Placental pericyte (primary cell): ENCODE data around the gene ELOB. TPM values are rescaled to one million over a fixed set of nuclear protein-coding genes. Genes with fewer than 3 reads are reported as not detected.

Experiments used
- small RNA-seq: library from RNA; depleted of rRNA; stranded (forward); fragments of <200 nt; gene quantifications from one replicate; pipeline ENCODE3, GENCODE V24; 2012; ENCODE audit warnings: low replicate concordance
- total RNA-seq: library from RNA; depleted of rRNA; stranded (reverse); fragments of >200 nt; gene quantifications from 2 replicates; pipeline ENCODE4 v1.2.3, GENCODE V29; 2012

Gene ELOB
- total RNA-seq, result 154 and 313 TPM in 2 replicates

DNA sequence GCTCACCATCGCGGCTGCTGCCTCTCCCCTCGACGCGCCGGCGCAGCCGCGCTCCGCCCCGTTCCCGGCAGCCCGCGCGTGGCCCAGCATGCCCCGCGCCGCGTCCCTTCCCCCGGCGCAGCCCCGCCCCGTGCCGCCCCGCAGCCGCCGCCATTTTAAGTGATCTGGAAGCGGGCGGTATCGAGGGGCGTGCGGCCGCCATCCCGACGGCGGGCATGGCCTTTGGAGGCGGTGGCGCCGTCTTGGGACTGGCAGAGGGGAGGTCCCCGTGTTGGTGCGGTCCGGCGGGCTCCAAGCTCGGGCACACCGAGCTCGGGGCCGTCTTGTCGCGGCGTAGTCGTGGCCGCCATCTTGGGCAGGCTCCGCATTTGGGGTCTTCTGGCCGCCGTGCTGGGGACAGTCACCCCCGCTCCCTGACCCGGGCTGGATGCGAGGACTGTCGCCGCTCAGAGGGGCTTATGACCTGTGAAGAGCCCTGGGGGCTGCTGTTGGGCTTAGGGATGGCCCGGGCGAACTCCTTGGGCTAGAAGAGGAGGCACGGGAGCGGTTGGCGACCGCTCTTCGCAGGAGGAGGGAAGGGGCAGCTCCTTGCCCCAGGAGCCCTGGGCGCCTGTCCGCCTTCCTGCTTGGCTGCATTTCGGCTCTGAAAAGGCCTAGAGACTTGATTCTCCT lies at the start of gene ELOB:
Gene ELOB (minus strand): TSS at position 50 of the 672 bp plus-strand sequence. CDS start 41 bp downstream, at position 9.

DNA sequence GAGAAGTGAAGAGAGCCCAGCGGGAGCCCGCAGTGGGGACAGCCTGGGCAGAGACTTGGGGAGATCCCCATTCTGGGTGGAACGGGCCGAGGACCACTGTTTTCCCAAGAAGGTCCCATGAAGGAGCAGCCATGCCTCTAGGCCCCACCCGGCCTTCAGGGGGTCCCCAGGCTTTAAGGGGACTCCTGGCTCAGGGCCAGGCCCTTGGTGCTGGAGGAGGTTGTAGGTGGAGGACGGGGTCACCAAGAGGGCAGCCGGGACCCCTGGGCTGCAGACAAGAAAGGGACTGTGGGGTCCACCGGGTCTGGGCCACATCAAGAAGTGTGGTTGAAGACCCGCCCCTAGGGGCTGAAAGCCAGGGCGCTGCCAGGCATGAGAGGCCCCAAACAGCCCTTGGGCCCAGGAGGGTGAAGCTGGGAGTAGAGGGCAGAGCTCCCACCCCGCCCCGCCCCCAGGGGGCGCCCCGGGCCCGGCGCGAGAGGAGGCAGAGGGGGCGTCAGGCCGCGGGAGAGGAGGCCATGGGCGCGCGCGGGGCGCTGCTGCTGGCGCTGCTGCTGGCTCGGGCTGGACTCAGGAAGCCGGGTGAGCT lies 39.8 kb upstream of the ELOB start, which contains the start of gene PRSS21:
Gene PRSS21 (plus strand): TSS at position 487 of the 589 bp plus-strand sequence. CDS start 32 bp downstream, at position 519.

DNA sequence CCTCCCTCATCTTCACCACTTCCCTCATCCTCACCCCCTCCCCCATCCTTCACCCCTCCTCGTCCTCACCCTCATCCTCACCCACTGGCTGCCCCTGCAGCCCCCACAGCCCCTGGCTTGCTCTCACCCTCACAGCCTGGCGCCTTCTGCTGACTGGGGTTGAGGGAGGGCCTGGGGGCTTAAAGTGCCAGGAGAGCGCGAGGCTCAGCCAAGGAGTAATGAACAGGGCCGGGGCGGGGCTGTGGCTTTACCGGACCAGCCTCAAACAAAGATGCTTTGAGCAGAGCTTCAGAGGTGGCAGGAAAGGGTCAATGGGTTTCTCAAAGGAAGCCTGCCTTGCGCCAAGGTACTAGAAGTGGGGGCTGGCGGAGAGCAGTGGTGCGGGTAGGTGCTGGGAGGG lies 10.3 kb upstream of the ELOB start, which contains the start of gene PRSS33:
Gene PRSS33 (minus strand): TSS at position 155 of the 400 bp plus-strand sequence. CDS start 1,013 bp downstream, outside the sequence.

DNA sequence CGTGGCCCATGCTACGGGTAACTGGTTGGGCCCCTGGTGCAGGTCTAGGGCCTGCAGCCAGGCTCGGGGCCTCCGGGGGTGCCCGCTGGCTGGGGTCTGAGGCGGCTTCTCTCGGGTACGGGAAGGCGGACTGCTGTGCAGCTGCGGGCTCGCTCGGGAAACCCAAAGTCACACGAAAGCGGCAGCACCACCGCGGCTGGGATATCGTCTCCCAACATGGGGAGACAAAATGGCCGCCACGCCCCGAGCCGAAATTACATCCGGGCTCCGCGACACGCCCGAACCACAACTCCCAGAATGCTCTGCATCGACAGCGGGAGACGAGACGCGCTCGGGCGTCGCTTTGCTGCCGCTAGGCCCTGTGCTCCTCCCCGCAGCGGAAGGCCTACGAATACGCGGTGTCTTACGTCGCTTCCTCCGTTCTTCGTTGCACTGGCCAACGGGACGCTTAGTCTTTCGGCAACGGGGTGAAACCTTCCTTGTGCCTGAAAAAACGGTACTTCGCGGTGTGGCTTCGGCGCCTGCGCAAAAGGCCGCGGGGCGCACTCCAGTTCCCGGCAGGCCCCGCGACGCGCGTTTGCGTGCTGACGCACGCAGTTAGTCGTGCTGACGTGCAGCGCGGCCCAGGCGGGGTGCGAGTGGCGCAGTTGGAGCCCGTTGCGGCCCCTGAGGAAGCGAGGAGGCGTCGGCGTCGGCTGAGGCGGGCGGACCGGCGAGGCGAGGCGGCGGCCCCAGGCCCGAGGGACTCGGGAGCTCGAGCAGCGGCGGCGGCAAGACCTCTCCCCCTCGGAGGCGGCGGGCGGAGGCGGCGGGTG lies 24.8 kb downstream of the ELOB start, which contains the start of gene SRRM2:
Gene SRRM2 (plus strand): TSS at position 604 of the 815 bp plus-strand sequence. CDS start 3,727 bp downstream, outside the sequence.

Small RNA genes within 50 kb of the gene (small RNA-seq; reads per million reads assigned to genes)
- 1.4 reads per million, percentile 58 among the genes with 10 or more reads in this experiment for gene SNORA3C

Other genes starting within 250 kb of the ELOB start
- gene CEMP1, start 245.9 kb downstream of the ELOB start, total RNA-seq, result not detected in 2 replicates
- gene PDPK1, start 239.3 kb downstream of the ELOB start, total RNA-seq, result 19.9 and 34.6 TPM in 2 replicates
- gene KCTD5, start 94.8 kb downstream of the ELOB start, total RNA-seq, result 32.8 and 45.2 TPM in 2 replicates
- gene PRSS27, start 57.1 kb downstream of the ELOB start, total RNA-seq, result 0.57 and 0.66 TPM in 2 replicates
- gene SRRM2, start 24.6 kb downstream of the ELOB start, total RNA-seq, result 87.8 and 95.4 TPM in 2 replicates
- gene PRSS33, start 10.3 kb upstream of the ELOB start, total RNA-seq, result not detected in 2 replicates
- not detected in 2 replicates for gene PRSS41, start 21.2 kb upstream of the ELOB start, total RNA-seq
- gene PRSS21, start 40.0 kb upstream of the ELOB start, total RNA-seq, result not detected in 2 replicates
- 0.29 TPM in 1 of 2 replicates, not detected in the other for gene ZG16B, start 53.0 kb upstream of the ELOB start, total RNA-seq
- 2.7 TPM in 1 of 2 replicates, not detected in the other for gene PRSS22, start 80.9 kb upstream of the ELOB start, total RNA-seq
- 53.0 and 83.3 TPM in 2 replicates for gene FLYWCH2, start 105.9 kb upstream of the ELOB start, total RNA-seq
- gene FLYWCH1, start 134.7 kb upstream of the ELOB start, total RNA-seq, result 42.2 and 55.8 TPM in 2 replicates
- gene KREMEN2, start 187.0 kb upstream of the ELOB start, total RNA-seq, result not detected in 2 replicates
- gene PAQR4, start 192.1 kb upstream of the ELOB start, total RNA-seq, result 1.1 and 12.2 TPM in 2 replicates
- 0.22 and 27.1 TPM in 2 replicates for gene PKMYT1, start 203.2 kb upstream of the ELOB start, total RNA-seq
- gene CLDN9, start 235.6 kb upstream of the ELOB start, total RNA-seq, result not detected in 2 replicates
- 0.14 and 0.22 TPM in 2 replicates for gene CLDN6, start 240.9 kb upstream of the ELOB start, total RNA-seq
- gene TNFRSF12A, start 243.1 kb upstream of the ELOB start, total RNA-seq, result 216 and 619 TPM in 2 replicates
- gene HCFC1R1, start 246.7 kb upstream of the ELOB start, total RNA-seq, result 11.6 and 21.7 TPM in 2 replicates
- gene THOC6, start 246.8 kb upstream of the ELOB start, total RNA-seq, result 32.2 and 40.7 TPM in 2 replicates